ENCODE data around the gene XKR3.
"Not testable (repeated sequence)": the region's sequence is repeated elsewhere in the genome, so short reads cannot be mapped to it uniquely, and the experiment has no call there.

DNA sequence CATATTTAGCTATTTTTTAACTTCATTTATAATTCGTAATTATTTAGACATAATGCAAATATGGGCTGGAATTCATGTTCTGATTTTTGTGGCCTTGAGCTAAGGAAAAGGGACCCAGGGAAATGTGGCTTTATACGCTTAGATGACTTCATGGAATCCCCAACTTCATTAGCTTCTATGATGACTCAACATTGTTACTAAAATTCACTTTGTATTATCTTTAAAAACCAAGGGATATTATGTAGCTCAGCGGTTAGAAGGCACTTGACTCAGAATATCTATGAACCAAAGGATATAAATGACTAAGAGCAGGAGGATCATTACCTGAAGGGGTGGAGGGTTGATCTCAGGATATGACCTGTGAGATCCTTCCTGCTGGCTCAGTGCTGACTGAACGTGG lies 64.8 kb downstream of the XKR3 start:
- TF ChIP-seq, protein P1, sequence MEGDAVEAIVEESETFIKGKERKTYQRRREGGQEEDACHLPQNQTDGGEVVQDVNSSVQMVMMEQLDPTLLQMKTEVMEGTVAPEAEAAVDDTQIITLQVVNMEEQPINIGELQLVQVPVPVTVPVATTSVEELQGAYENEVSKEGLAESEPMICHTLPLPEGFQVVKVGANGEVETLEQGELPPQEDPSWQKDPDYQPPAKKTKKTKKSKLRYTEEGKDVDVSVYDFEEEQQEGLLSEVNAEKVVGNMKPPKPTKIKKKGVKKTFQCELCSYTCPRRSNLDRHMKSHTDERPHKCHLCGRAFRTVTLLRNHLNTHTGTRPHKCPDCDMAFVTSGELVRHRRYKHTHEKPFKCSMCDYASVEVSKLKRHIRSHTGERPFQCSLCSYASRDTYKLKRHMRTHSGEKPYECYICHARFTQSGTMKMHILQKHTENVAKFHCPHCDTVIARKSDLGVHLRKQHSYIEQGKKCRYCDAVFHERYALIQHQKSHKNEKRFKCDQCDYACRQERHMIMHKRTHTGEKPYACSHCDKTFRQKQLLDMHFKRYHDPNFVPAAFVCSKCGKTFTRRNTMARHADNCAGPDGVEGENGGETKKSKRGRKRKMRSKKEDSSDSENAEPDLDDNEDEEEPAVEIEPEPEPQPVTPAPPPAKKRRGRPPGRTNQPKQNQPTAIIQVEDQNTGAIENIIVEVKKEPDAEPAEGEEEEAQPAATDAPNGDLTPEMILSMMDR (IDR thresholded peaks at IDR 0.05): not testable (repeated sequence)
- not testable (repeated sequence) for TF ChIP-seq EP300 (IDR thresholded peaks at IDR 0.05)
